HEK293 (cell line): ENCODE measurements around the gene SIAE.

Experiments used
- CTCF ChIA-PET: fragments of 350-600 bp; formaldehyde crosslinking; extraction: SDS; loops from one replicate; lab custom pipeline; 2021; ENCODE audit warnings: antibody characterized with exemption; lab: Yijun Ruan, JAX
- POLR2A ChIA-PET: fragments of 300-600 bp; formaldehyde crosslinking; extraction: SDS; loops from one replicate; lab custom pipeline; 2020; ENCODE audit warnings: antibody characterized with exemption, inconsistent platforms; lab: Yijun Ruan, JAX
- H3K27ac ChIP-seq: fragments of 200-500 bp; sonication (Bioruptor generic); 2 replicates; pipeline ENCODE4 v1.5.1; 2014; ENCODE audit warnings: low read depth, low read length, control low read depth, inconsistent platforms; ENCODE audit errors: extremely low read depth
- H3K36me3 ChIP-seq, 2 experiments: fragments of 200-500 bp in 1 of 2; sonication (Bioruptor generic) in 1 of 2; 1 replicate in 1 of 2; 2 replicates in 1 of 2; pipeline ENCODE4 v1.5.1; 2014 to 2017; ENCODE audit warnings: inconsistent platforms in 2 of 2, low read length in 2 of 2; ENCODE audit not compliant: control insufficient read depth in 2 of 2, insufficient read depth in 1 of 2
- H3K4me1 ChIP-seq: fragments of 200-500 bp; sonication (Bioruptor generic); 2 replicates; pipeline ENCODE4 v1.5.1; 2014; ENCODE audit warnings: mild to moderate bottlenecking, low read length, inconsistent platforms; ENCODE audit not compliant: control insufficient read depth, insufficient read depth
- H3K4me3 ChIP-seq: 2 replicates; pipeline ENCODE4 v1.5.1; 2011; ENCODE audit warnings: low read depth, mild to moderate bottlenecking, control low read depth, low read length, moderate library complexity
- H3K9me3 ChIP-seq: fragments of 200-500 bp; sonication (Bioruptor generic); 2 replicates; pipeline ENCODE4 v1.5.1; 2014; ENCODE audit warnings: low read depth, low read length, inconsistent platforms; ENCODE audit not compliant: control insufficient read depth, insufficient read depth
- AEBP2 ChIP-seq: fragments of 450-650 bp; formaldehyde crosslinking; IDR thresholded peaks from 2 replicates; pipeline ENCODE4 v1.5.1; 2016; ENCODE audit warnings: missing biosample characterization, missing genetic modification characterization, borderline replicate concordance
- ATF2 ChIP-seq: fragments of 450-650 bp; formaldehyde crosslinking; IDR thresholded peaks from 2 replicates; pipeline ENCODE4 v1.5.1; 2016; ENCODE audit warnings: missing biosample characterization, missing genetic modification characterization, low read depth
- FEZF1 ChIP-seq: fragments of 450-650 bp; formaldehyde crosslinking; IDR thresholded peaks from 2 replicates; pipeline ENCODE4 v1.5.1; 2016; ENCODE audit warnings: missing biosample characterization, missing genetic modification characterization
- KLF17 ChIP-seq: fragments of 450-650 bp; formaldehyde crosslinking; IDR thresholded peaks from 2 replicates; pipeline ENCODE4 v1.5.1; 2016; ENCODE audit warnings: missing biosample characterization, missing genetic modification characterization
- PBX3 ChIP-seq: sonication (generic); formaldehyde crosslinking; IDR thresholded peaks from 2 replicates; pipeline ENCODE4 v1.8.1; 2022; ENCODE audit warnings: mild to moderate bottlenecking, moderate library complexity, missing genetic modification reagents
- SCRT2 ChIP-seq: fragments of 450-650 bp; formaldehyde crosslinking; IDR thresholded peaks from 2 replicates; pipeline ENCODE4 v1.5.1; 2016; ENCODE audit warnings: missing biosample characterization, missing genetic modification characterization
- SP2 ChIP-seq: fragments of 450-650 bp; formaldehyde crosslinking; IDR thresholded peaks from 2 replicates; pipeline ENCODE4 v1.5.1; 2016; ENCODE audit warnings: missing biosample characterization, missing genetic modification characterization
- ZFHX2 ChIP-seq: fragments of 450-650 bp; formaldehyde crosslinking; conservative IDR thresholded peaks from 2 replicates; pipeline ENCODE4 v1.5.1; 2016; ENCODE audit warnings: missing biosample characterization, missing genetic modification characterization
- ZFP41 ChIP-seq: fragments of 450-650 bp; formaldehyde crosslinking; IDR thresholded peaks from 2 replicates; pipeline ENCODE4 v1.5.1; 2016; ENCODE audit warnings: missing biosample characterization, missing genetic modification characterization, borderline replicate concordance
- ZNF223 ChIP-seq: fragments of 450-650 bp; formaldehyde crosslinking; IDR thresholded peaks from 2 replicates; pipeline ENCODE4 v1.5.1; 2016; ENCODE audit warnings: missing biosample characterization, missing genetic modification characterization
- ZNF239 ChIP-seq: fragments of 450-650 bp; formaldehyde crosslinking; IDR thresholded peaks from 2 replicates; pipeline ENCODE4 v1.5.1; 2016; ENCODE audit warnings: missing biosample characterization, missing genetic modification characterization
- ZNF274 ChIP-seq, 2 experiments: fragments of 200-500 bp in 1 of 2; fragments of 450-650 bp in 1 of 2; sonication (Bioruptor generic) in 1 of 2; formaldehyde crosslinking in 1 of 2; IDR thresholded peaks; 2 replicates each; pipeline versions ENCODE4 v1.5.1 to v1.6.1; 2014 to 2016; ENCODE audit warnings: borderline replicate concordance in 1 of 2, inconsistent platforms in 1 of 2, low read length in 1 of 2, missing biosample characterization in 1 of 2, missing genetic modification characterization in 1 of 2
- ZNF280C ChIP-seq: fragments of 450-650 bp; formaldehyde crosslinking; IDR thresholded peaks from 2 replicates; pipeline ENCODE4 v1.5.1; 2016; ENCODE audit warnings: missing biosample characterization, missing genetic modification characterization
- ZNF426 ChIP-seq: fragments of 450-650 bp; formaldehyde crosslinking; IDR thresholded peaks from 2 replicates; pipeline ENCODE4 v1.5.1; 2017; ENCODE audit warnings: missing biosample characterization, missing genetic modification characterization, mild to moderate bottlenecking, inconsistent platforms, moderate library complexity
- ZNF473 ChIP-seq: fragments of 450-650 bp; formaldehyde crosslinking; IDR thresholded peaks from 2 replicates; pipeline ENCODE4 v1.5.1; 2017; ENCODE audit warnings: missing biosample characterization, missing genetic modification characterization
- ZNF514 ChIP-seq: fragments of 450-650 bp; formaldehyde crosslinking; IDR thresholded peaks from 2 replicates; pipeline ENCODE4 v1.5.1; 2016; ENCODE audit warnings: missing biosample characterization, missing genetic modification characterization
- ZNF610 ChIP-seq: fragments of 450-650 bp; formaldehyde crosslinking; IDR thresholded peaks from 2 replicates; pipeline ENCODE4 v1.5.1; 2016; ENCODE audit warnings: missing biosample characterization, missing genetic modification characterization, borderline replicate concordance
- ZNF639 ChIP-seq: fragments of 450-650 bp; formaldehyde crosslinking; IDR thresholded peaks from 2 replicates; pipeline ENCODE4 v1.5.1; 2016; ENCODE audit warnings: missing biosample characterization, missing genetic modification characterization
- ZNF645 ChIP-seq: fragments of 450-650 bp; formaldehyde crosslinking; IDR thresholded peaks from 2 replicates; pipeline ENCODE4; 2016; ENCODE audit warnings: missing biosample characterization, missing genetic modification characterization
- ZNF777 ChIP-seq: fragments of 450-650 bp; formaldehyde crosslinking; IDR thresholded peaks from 2 replicates; pipeline ENCODE4 v1.5.1; 2017; ENCODE audit warnings: missing biosample characterization, missing genetic modification characterization, borderline replicate concordance

The SIAE gene

GRCh38 chr11:124612045-124612444 lies 61.5 kb downstream of the SIAE start:
- CTCF ChIA-PET, result interaction anchor here (0.9 kb wide), 1 partner anchor 152 kb away, joined by 3 read pairs; no protein-coding TSS in a partner anchor
- TF ChIP-seq PBX3 (CRISPR knock-in tag) (no peak), ZFHX2 (tag by site-specific recombination) (no peak), FEZF1 (no peak), ZNF280C (tag by site-specific recombination) (no peak), ZNF514 (tag by site-specific recombination) (no peak), ZNF645 (tag by site-specific recombination) (no peak), ZNF639 (no peak)
- H3K27ac ChIP-seq, result no peak overlapping the region
- no peaks in the 10 kb centered on the region for H3K4me1 ChIP-seq
- H3K9me3 ChIP-seq, result no peaks in the 10 kb centered on the region
- POLR2A ChIA-PET, result interaction anchor here (0.7 kb wide), 1 partner anchor 10 kb away, joined by 3 read pairs; no protein-coding TSS in a partner anchor
- H3K4me3 ChIP-seq, result no peak overlapping the region
- H3K36me3 ChIP-seq, result no peaks in the 10 kb centered on the region

GRCh38 chr11:124611064-124611463 lies 62.5 kb downstream of the SIAE start, which contains the start of gene PANX3:
TSS of gene PANX3 (plus strand) at chr11:124611428. CDS start at chr11:124611557, 129 bp downstream.
- Histone ChIP-seq H3K4me1 (no peaks in the 10 kb centered on the region), H3K4me3 (no peak within 1 kb of the TSS)
- POLR2A ChIA-PET, result interaction anchor here (1.3 to 1.4 kb wide), 2 partner anchors 9 to 12 kb away, joined by 3 read pairs; partner anchors contain the start of gene TBRG1
- no peak for TF ChIP-seq ZFP41 (tag by site-specific recombination)
- TF ChIP-seq ZNF239 (tag by site-specific recombination), result no peak
- no peak for TF ChIP-seq ZNF426 (tag by site-specific recombination)
- no peak for TF ChIP-seq SP2 (tag by site-specific recombination)
- no peak for TF ChIP-seq ZNF610
- no peak for TF ChIP-seq ZNF777 (tag by site-specific recombination)
- no peak for TF ChIP-seq ZNF473 (tag by site-specific recombination)
- no peak for TF ChIP-seq ATF2 (tag by site-specific recombination)
- TF ChIP-seq KLF17 (tag by site-specific recombination), result no peak
- no peak for TF ChIP-seq ZNF223 (tag by site-specific recombination)
- TF ChIP-seq SCRT2 (tag by site-specific recombination), result no peak
- TF ChIP-seq AEBP2, result no peak
- no peak for TF ChIP-seq ZNF274 (IDR thresholded peaks at IDR 0.05; ENCODE audit: low read length)
- no peak for TF ChIP-seq ZNF274 (tag by site-specific recombination; IDR thresholded peaks at IDR 0.05; ENCODE audit: borderline replicate concordance)
- TF ChIP-seq, all 188 proteins: peak for 0
- Histone ChIP-seq H3K27ac (no peak within 1 kb of the TSS), H3K36me3 (no peaks in the 10 kb centered on the region), H3K9me3 (no peaks in the 10 kb centered on the region)
- CTCF ChIA-PET, result no interaction called here
